Left renal cortex interstitium (tissue), 4 donors: ENCODE measurements around the gene SF1. TPM values are rescaled to one million over a fixed set of nuclear protein-coding genes. Genes with fewer than 3 reads are reported as not detected.

Experiments used
- DNase-seq, 4 donors: peaks; one replicate each; pipeline ENCODE4 v3.0.0-alpha.2; 2013; ENCODE audit warnings: low read depth in 4 of 4, low spot score in 2 of 4, missing footprints in 1 of 4
- polyA plus RNA-seq, 4 donors: library from polyadenylated mRNA; unstranded; fragments of 120-200 nt; gene quantifications; one replicate each; pipeline ENCODE4 v1.2.1, GENCODE V29; 2013; ENCODE audit not compliant: insufficient read length in 4 of 4

Gene SF1
- polyA plus RNA-seq, 4 donors: 263 to 497 (median 371) TPM

GRCh38 chr11:64764040-64764611 is 14.2 kb downstream of the SF1 start:
- DNase-seq: no peak

- no peak for DNase-seq
Measured at GRCh38 chr11:64763526-64764039, 14.8 kb downstream of the SF1 start.

GRCh38 chr11:64762674-64763525 is 15.4 kb downstream of the SF1 start:
- DNase-seq: peak in 1 of 4 donors; percentile 82

DNA sequence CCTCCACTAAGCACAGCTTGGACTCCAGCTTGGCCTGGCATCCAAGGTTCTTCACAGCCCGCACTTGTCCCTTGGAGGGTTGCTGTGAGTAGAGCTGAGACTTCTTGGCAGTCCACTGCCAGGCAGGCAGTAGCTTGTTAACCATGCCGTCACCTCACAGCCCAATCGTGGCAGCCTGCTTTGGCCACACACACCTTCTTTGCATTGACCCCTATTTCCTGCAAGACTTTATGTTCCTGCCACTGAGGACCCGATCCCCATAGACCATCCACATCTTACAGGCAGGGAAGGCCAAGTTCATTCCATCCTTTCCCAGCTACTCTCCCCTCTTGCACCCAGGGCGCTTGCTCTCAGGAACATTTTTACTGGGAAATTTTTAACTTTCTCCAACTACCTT is 16.1 kb downstream of the SF1 start:
- DNase-seq: no peak

GRCh38 chr11:64760759-64761420 is 17.5 kb downstream of the SF1 start:
- no peak for DNase-seq

DNA sequence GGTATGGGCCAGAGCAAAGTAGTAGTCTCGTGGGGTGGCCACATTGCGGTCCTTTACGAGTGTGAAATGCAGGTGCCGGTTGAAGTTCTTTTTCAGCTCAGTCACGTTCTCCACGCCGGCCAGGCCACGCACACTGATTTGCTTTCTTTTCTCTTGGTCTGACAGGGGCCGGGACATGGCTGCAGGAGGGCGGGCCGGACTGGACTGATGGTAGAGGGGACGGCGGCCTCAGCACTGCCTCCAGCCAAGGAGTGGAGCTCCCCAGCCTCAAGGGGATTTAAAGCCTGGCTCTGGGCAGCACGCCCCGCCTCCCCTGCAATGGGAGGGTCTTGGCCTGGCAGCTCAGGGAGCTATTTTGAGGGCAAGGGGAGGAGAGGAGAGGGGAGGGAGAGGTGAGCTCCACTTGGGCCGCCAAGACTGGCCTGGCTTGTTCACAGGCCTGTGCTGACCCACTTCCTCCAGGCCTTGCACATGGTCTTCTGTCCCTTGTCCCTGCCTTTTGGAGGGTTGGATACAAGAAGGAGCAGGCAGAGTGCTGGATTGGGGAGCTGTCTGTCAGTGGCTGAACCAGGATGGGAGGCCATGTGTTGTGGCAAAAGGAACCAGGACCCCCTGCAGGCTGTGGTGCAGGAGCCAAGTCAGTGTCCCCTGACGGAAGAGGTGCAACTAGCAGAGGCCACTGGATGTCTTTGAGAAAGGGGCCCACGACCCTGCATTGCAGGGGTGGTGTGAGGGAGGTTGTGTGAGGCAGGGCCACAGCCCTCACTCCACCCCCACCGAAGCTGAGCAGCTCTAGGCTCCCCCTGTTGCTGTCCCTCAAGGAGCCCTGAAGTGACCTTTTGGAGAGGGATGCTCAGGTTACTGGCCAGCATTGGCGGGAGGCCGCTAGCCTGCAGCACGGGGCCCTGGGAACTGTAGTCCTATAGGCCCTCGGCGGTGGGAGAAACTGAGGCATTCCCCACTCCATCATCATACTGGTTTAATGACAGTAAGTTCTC is 18.3 kb downstream of the SF1 start, which contains the start of gene PYGM:
TSS of gene PYGM (minus strand) at position 253 of the 998 bp plus-strand sequence. CDS start at position 177, 76 bp downstream.
- DNase-seq: no peak

DNA sequence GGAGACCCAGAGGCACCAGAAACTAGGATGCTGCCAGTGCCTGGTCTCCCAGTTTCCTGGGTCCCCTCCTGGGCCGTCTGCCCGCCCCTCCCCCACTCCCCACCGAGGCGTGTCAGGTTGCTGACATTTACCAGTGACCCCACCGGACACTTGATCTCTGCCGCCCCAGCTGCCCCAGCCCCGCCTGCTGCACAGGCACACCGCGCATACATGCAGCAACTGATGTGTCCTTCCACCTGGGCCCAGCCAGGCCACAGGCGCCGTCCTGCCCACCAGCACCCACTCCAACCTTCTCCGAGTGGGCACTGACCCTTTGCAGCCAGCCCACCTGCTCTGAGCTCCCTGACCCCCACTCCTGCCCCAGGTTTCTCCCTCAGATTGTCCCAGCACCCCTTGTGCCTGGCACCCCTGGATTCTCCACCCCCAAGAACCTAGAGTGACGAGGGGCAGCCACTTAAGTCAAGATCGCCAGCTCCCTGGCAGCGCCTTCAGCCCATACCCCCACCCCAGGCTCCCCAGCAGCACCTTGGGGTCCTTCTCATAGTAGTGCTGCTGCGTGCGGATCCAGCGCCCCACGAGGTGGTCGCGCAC is 19.1 kb downstream of the SF1 start:
- DNase-seq: no peak

DNA sequence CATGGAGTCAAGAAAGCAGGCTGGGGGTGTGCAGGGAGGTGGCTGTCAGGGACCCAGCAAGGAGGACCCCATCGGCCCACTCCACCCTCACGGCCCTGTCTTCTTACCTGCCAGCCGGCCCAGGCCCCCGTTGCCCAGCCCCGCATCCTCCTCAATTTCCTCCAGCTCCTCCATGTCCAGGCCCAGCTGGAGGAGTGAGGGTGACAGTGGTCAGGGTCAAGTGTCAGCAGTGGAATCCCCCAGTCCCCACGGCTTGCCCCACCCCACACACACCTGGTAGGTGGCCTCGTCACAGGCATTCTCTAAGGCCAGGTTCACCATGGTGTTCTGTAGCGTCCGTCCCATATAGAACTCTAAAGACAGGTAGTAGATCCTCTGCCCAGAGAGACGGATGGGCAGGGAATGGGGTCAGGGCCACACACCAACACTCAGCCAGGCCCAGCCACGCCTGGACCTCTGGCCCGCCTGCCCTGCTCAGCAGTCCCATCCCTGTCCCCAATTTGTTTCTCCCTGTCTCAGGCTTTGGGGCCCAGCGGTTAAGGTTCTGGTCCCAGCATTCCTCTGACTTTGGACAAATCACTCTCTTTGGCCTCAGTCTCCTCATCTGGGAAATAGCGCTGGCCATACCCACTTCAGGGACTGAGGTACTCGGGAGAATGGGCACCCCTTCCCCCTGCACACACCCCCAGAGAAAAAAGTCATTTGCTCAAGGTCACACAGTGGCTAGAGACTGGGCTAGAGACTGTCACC is 19.8 kb downstream of the SF1 start:
- no peak for DNase-seq

- DNase-seq: no peak
Measured at GRCh38 chr11:64757549-64758329, 20.6 kb downstream of the SF1 start.

GRCh38 chr11:64755681-64756361 is 22.5 kb downstream of the SF1 start:
- no peak for DNase-seq

DNA sequence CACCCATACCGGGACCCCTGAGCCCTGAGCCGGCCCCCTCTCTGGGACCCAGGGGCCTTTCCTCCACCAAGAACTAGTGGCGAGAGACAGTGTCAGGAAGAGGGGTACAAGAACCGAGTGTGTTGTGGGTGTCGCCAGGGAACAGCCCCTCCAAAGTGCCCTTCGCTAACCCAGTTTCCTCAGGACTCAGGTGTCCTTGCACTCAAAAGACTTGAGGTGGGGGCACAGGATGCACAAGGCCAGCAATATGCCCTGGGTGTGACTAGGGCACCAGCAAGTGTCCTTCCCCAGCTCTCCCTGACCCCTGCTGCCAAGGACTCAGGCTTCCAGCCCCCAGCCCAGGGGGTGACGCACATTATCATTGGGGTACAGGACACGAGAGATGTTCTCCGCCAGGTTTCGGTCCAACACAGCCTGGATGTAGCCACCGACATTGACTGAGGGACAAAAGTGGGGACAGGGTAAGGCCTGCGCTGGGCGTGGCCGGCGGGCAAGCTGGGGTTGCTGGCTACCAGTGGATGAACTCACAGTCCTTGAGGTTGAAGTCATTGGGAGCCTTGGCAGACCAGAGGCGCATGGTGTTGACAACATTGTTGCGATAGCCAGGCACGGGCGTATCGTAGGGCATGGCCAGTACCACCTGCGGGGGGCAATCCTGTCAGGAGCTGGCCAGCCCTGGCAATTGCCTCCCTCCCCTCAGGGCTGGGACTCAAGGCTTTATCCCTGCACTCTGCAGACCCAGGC is 23.3 kb downstream of the SF1 start:
- no peak for DNase-seq

DNA sequence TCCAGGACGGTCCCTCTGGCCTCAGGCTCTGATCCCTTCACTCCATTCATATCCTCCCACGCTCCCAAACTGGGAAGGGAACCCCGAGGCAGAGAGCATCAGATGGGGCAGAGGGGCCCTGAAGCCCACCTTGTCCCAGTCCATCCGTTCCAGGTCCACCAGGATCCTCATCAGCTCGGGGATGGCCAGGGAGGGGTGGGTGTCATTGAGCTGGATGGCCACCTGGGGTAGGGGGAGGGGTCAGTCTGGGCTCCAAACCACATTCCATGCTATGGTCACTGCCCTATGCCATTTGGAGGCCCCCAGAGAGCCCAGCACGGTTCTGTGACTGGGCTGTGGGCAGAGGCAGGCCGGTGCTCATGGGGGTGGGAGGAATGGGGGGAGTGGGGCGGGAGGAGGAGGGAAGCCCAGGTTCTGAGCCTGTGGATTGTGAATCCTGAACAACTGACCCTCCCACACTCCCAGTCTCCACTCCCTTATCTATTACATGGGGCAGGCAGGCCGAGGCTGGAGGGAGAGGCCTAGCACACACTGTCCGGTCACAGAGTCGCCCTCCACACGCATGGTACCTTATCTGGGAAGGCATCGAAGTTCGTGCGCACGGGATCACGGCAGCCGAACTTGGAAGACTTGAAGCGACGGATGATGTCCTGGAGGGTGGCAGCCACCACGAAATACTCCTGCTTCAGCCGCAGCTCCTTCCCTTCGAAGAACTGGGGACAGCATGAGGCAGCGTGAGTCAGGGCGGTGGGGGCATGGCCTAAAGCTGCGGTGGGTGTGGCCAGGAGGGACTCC is 24.0 kb downstream of the SF1 start:
- no peak for DNase-seq

GRCh38 chr11:64753380-64754123 is 24.8 kb downstream of the SF1 start:
- DNase-seq: no peak

GRCh38 chr11:64753019-64753379 is 25.3 kb downstream of the SF1 start:
- DNase-seq: no peak

DNA sequence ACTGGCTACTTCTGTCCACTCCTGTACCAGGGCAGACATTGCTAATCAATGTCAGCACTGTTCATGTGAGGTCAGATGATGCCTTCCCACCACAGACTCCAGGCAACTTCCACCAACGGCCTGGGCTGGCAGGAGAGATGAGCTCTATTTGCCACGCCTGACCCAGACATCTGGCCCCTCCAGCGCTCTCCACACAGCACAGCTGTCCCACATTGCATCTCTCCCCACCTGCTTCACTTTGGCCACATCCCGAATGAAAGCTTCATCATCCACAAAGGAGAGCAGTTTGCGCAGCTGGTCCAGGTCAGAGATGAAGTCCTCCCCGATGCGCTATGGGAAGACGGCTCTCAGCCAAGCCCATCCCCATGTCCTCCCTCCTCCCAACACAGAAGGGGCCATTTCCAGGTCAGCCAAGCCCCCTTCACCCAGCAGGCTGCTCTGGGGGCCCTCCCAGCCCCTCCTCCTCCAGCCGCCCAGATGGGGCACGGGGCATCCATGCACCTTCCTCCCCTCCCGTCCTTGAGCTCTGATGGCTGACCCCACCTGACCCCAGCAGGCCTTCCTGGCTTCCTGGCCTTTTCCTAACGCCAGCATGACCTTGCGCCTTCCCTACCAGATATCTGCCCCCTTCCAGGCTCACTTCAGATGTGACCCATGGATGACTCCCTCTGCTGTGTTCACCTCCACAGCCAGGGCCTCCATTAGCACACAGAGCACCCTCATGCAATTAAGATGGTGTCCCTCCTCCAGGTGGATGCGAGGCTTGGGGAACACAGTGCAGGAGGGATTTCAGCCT is 26.0 kb downstream of the SF1 start:
- DNase-seq: no peak
